Measurements from ENCODE around the gene CYP4F2.
A peak's percentile ranks its signal among the peaks of the same experiment; 100 is the strongest.
"Not testable (repeated sequence)": the region's sequence is repeated elsewhere in the genome, so short reads cannot be mapped to it uniquely, and the experiment has no call there.

Gene CYP4F2

DNA sequence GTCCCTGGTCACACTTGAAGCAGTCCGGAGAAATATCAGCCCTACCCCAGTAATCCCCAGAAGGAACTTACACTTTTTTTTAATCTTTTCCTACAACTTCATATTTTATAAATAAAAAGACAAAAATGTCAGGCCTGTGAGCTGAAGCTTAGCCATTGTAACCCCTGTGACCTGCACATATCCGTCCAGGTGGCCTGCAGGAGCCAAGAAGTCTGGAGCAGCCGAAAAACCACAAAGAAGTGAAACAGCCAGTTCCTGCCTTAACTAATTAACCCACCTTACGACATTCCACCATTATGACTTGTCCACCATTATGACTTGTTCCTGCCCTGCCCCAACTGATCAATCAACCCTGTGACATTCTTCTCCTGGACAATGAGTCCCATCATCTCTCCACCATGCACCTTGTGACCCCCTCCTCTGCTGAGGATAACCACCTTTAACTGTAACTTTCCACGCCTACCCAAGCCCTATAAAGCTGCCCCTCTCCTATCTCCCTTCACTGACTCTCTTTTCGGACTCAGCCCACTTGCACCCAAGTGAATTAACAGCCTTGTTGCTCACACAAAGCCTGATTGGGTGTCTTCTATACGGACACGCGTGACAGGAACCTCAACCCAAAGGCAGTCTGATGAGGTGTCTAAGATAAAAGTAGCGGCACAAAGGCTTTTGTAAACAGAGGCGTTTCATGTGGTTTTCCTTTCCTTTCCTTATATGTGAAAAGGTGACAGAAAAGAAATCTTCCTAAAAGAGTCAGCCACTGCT lies 62.1 kb downstream of the CYP4F2 start:
- H3K27ac Mint-ChIP-seq: peak overlapping the region; percentile 99
- not testable (repeated sequence) for H3K9me3 Mint-ChIP-seq; H3K27me3 Mint-ChIP-seq (ENCODE audit: low read depth); H3K36me3 Mint-ChIP-seq (ENCODE audit: low read depth)
- H3K4me3 Mint-ChIP-seq: peak overlapping the region; percentile 92
- H3K4me1 Mint-ChIP-seq (ENCODE audit: low read depth): peaks cover 27% of the 10 kb centered on the region
- peak; percentile 39 for DNase-seq (ENCODE audit: low spot score)

- Mint-ChIP-seq H3K4me1 (ENCODE audit: low read depth) (peaks cover 24% of the 10 kb centered on the region), H3K27me3 (ENCODE audit: low read depth) (peaks cover 10% of the 10 kb centered on the region)
- not testable (repeated sequence) for H3K27ac Mint-ChIP-seq; H3K9me3 Mint-ChIP-seq; DNase-seq (ENCODE audit: low spot score); H3K4me3 Mint-ChIP-seq; H3K36me3 Mint-ChIP-seq (ENCODE audit: low read depth)
These were observed 63.6 kb downstream of the CYP4F2 start for GRCh38 chr19:15834232-15834631.

DNA sequence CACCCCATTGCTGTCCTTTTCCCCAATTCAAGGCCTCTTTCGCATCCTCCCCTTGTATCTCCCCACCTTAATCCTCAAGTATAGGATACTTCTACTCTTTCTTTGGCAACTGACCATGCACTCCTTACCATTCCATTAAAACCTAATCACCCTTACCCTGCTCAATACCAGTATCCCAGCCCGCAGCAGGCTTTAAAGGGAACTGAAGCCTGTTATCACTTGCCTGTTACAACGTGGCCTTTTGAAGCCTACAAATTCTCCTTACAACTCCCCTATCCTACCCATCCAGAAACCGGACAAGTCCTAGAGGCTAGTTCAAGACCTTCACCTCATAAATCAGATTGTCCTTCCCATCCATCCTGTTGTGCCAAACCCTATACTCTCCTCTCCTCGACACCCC lies 66.2 kb downstream of the CYP4F2 start:
- DNase-seq (ENCODE audit: low spot score): no peak

GRCh38 chr19:15829786-15830185 lies 68.1 kb downstream of the CYP4F2 start:
- no peak for DNase-seq (ENCODE audit: low spot score)
- Mint-ChIP-seq H3K4me1 (ENCODE audit: low read depth) (no peaks in the 10 kb centered on the region), H3K27me3 (ENCODE audit: low read depth) (peaks cover 24% of the 10 kb centered on the region), H3K27ac (no peak overlapping the region), H3K36me3 (ENCODE audit: low read depth) (no peaks in the 10 kb centered on the region), H3K9me3 (no peaks in the 10 kb centered on the region), H3K4me3 (no peak overlapping the region)

More for the DNA sequence above, 66.2 kb downstream of the CYP4F2 start:
- H3K4me1 Mint-ChIP-seq (ENCODE audit: low read depth): peaks cover 9% of the 10 kb centered on the region
- H3K9me3 Mint-ChIP-seq: no peaks in the 10 kb centered on the region
- H3K27ac Mint-ChIP-seq: no peak overlapping the region
- H3K36me3 Mint-ChIP-seq (ENCODE audit: low read depth): peaks cover 3% of the 10 kb centered on the region
- no peak overlapping the region for H3K4me3 Mint-ChIP-seq
- peaks cover 24% of the 10 kb centered on the region for H3K27me3 Mint-ChIP-seq (ENCODE audit: low read depth)

DNA sequence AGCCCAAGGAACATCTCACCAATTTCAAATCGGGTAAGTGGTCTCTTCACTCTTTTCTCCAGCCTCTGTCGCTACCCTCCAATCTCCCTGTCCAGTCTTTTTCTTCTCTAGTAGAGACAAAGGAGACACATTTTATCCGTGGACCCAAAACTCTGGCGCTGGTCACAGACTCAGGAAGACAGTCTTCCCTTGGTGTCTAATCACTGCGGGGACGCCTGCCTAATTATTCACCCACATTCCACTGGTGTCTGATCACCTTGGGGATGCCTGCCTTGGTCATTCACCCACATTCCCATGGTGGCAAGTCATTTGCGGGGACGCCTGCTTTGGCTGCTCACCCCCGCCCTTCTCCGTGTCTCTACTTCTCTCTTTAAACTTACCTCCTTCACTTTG lies 68.6 kb downstream of the CYP4F2 start:
- H3K27ac Mint-ChIP-seq: no peak overlapping the region

DNA sequence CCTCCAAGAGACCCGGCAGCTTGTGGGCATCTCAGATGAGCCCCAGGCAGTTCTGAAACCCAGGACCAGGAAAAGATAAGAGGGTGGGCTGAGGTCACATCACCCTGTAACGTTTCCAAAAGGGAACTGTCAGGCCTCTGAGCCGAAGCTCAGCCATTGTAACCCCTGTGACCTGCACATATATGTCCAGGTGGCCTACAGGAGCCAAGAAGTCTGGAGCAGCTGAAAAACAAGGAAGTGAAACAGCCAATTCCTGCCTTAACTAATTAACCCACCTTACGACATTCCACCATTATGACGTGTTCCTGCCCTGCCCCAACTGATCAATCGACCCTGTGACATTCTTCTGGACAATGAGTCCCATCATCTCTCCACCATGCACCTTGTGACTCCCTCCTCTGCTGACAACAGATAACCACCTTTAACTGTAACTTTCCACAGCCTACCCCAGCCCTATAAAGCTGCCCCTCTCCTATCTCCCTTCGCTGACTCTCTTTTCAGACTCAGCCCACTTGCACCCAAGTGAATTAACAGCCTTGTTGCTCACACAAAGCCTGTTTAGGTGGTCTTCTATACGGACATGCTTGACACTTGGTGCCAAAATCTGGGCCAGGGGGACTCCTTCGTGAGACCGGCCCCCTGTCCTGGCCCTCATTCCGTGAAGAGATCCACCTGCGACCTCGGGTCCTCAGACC lies 69.1 kb downstream of the CYP4F2 start:
- H3K36me3 Mint-ChIP-seq (ENCODE audit: low read depth); DNase-seq (ENCODE audit: low spot score); H3K27ac Mint-ChIP-seq; H3K9me3 Mint-ChIP-seq; H3K4me3 Mint-ChIP-seq; H3K4me1 Mint-ChIP-seq (ENCODE audit: low read depth): not testable (repeated sequence)
- H3K27me3 Mint-ChIP-seq (ENCODE audit: low read depth): peaks cover 29% of the 10 kb centered on the region

More for the DNA sequence above, 68.6 kb downstream of the CYP4F2 start:
- H3K4me1 Mint-ChIP-seq (ENCODE audit: low read depth): no peaks in the 10 kb centered on the region
- peaks cover 29% of the 10 kb centered on the region for H3K27me3 Mint-ChIP-seq (ENCODE audit: low read depth)
- no peaks in the 10 kb centered on the region for H3K36me3 Mint-ChIP-seq (ENCODE audit: low read depth)
- H3K4me3 Mint-ChIP-seq: no peak overlapping the region
- H3K9me3 Mint-ChIP-seq: no peaks in the 10 kb centered on the region
- DNase-seq (ENCODE audit: low spot score): no peak

GRCh38 chr19:15828121-15828610 lies 69.7 kb downstream of the CYP4F2 start:
- peaks cover 29% of the 10 kb centered on the region for H3K27me3 Mint-ChIP-seq (ENCODE audit: low read depth)

More at GRCh38 chr19:15828121-15828610, 69.7 kb downstream of the CYP4F2 start:
- Mint-ChIP-seq H3K9me3 (no peaks in the 10 kb centered on the region), H3K27ac (no peak overlapping the region), H3K36me3 (ENCODE audit: low read depth) (no peaks in the 10 kb centered on the region), H3K4me1 (ENCODE audit: low read depth) (no peaks in the 10 kb centered on the region), H3K4me3 (no peak overlapping the region)
- DNase-seq (ENCODE audit: low spot score): no peak

All from T-helper 2 cell treated with Interferon-gamma antibody and Interleukin-4, amounts not matched to agents 5 μg/mL and 100 μg/mL, for 36 hours (primary cell).